IPS DF 4.7 (cell line): ENCODE measurements around the gene FAM163A.

Source experiments
- DNase-seq: peaks from one replicate; pipeline ENCODE4 v3.0.0-alpha.2; 2013; ENCODE audit warnings: low spot score; ENCODE audit errors: extremely low read depth

FAM163A gene

DNA sequence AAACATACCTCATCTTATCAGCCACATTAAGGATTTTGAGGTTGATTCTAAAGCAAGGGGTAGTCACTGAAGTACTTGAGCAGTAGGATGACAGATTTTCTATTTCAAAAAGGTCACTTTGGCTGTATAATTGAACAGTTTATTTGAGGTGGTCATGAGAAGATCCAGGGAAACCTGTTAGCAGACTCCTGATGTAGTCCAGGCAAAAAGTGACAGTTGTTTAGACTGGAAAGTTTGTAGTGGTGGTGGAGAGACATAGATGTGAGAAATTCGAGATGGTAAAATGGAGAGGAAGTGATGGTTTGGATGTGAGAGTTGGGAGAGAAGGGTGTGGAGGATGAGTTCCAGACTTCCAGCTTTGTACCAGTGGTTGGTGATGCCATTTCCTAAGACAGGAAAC, 7.5 kb downstream of the FAM163A start:
- DNase-seq, result no peak

DNA sequence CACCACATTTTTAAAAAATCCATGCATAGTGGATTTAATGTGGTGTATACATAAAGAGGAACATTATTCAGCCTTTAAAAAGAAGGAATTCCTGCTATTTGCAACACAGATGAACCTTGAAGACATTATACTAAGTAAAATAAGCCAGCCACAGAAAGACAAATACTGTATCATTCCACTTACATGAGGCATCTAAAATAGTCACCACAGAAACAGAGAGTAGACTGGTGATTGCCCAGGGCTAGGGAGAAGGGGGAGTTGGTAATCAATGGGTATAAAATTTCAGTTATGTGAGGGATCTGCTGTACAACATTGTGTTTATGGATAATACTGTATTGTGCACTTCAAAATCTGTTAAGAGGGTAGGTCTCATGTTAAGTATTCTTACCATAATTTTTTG, 10.0 kb downstream of the FAM163A start:
- no peak for DNase-seq

DNA sequence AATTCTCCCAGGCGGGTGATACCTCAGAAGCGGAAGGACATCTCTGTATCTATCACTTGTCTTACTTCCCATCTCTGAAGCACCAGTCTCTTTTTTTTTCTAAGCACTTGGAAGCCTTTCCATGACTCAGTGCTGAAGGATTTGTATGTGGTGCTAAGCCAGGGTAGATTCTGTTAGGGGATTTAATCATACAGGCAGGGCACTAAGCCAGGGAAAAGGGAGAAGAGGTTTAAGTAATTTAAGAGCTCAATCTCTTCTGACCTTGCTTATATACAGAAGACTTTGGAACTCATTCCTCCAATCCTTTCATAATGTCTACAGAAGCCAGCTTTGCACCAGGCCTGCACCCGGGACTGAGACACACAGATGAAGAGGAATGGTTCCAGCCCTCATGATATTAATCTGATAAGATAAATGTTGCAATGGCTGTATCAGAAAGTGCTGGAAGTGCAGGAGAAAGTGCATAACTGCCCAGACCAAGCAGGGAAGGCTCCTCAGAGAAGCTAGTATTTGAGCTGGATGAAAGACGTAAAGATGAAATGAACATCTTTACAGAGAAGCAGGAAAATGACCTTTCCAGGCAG, 11.0 kb downstream of the FAM163A start:
- DNase-seq, result no peak

DNA sequence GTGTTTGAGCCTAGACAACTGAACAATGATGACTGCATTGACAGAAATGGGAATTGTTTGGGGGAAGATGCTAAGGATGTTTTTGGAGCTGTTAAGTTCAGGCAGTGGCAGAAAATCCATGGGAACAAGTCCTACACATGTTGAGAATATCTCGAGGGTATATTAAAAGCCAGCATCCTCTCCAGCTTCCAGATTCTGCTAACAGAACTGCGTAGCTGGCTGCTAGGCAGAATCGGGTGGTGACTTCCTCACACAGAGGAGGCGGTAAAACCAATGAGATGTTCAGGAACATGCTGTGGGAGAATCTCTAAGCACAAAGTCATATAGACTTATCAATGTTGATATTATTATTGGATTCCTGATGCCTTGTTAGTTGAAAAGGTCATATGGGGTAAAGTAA, 14.8 kb downstream of the FAM163A start:
- no peak for DNase-seq

DNA sequence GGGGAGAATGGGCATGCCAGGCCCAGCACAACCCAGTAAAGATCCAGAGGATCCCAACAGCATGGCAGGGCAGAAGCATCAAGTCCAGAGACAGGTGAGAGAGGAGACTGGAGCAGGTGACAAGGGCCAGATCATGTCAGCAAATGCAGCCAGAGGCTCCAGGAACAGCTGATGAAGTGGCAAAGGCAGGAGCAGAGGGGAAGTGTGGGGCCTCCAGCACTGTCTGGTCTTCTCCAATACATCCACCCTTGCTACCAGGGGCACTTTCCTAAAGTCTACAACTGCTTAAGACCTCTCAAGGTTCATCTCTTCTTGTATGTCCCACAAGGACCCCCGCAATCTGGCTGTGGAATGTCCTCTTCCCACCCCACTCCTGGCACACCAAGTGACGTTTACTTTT, 17.4 kb downstream of the FAM163A start:
- no peak for DNase-seq

DNA sequence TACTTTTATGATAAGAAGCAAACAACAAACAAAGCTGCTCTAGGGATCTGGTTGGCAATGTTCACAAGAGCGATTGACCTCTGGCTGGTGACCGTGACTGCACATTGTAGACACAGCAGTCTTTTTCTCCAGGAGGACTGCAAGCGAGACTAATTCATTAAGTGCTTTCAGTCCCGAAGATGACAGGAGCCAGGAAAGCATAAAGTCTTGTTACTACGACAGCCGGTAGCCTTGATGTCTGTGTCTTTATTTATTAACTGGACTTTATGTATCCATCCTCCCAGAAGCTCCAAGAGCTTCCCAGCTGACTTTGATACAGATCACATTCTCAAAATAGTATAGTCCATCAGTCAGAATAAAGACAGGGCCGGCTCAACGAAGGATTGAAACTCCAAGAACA, 18.2 kb downstream of the FAM163A start:
- no peak for DNase-seq

DNA sequence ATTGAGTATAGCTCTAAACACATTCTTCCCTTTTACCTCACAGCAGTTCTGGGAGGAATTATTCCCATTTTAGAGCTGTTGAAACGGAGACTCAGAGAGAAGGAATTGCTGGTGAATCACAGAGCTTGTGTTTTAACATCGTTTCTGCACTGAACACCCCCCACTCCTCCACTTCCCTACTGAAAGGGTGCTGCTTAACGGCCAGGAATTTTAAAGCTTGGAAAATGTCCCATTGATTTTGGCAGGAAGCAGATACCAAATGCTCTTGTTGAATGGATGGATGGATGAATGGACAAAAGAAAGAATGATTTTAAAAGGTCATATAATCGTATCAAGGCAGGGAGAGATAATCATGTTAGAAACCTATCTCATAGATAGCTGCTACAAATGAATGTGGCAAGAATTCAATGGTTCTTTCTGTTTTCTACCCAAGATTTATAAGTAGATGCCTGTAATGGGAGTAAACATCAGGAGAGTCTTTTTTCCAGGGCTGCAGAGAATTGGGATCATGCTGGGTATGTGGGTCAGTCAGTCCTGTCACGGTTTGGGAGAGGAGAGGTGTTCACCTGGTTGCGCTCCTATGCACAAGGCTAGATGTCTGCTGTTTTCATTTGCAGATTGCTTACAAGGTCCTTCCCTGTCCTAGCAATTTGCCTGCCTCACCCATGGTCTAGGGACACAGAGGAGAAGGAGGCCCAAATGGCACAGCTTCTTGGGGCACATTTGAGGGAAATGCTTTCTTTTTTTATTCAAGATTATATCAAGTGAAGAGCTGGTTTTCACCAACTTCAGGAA, 19.0 kb downstream of the FAM163A start:
- DNase-seq, result no peak

DNA sequence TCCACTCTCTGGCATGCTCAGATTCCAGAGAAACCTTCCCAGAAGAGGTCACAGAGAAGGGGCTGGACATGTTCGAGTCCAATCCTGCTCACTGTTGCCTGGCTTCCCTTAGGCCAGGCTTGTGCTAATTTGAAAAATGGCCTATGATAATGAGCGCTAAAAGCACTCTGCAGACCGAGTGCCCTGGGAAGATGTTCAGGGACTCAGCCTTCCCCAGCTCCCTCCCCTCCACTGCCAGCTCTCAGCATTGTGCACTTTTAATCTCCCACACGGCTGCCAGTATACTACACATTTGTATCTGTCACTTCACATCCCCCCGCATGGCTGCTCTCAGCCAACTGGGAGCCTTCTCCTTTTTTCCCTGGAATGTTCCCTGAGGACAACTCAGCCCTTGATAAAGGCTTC, 24.1 kb downstream of the FAM163A start:
- no peak for DNase-seq

DNA sequence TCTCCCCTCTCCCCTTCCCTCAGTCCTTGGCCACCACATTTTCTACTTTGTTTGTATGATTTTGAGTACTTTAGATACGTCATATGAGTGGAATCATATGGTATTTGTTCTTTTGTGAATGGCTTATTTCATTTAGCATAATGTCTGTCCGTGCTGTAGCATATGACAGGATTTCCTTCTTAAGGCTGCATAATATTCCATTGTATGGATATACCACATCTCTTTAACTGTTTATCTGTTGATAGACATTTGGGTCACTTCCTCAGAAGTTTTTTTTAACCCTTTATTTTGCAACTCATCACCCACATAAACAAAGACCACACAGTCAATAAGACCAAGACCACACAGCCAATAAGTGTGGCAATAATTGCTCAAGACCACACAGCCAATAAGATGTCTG, 24.9 kb downstream of the FAM163A start:
- no peak for DNase-seq

DNA sequence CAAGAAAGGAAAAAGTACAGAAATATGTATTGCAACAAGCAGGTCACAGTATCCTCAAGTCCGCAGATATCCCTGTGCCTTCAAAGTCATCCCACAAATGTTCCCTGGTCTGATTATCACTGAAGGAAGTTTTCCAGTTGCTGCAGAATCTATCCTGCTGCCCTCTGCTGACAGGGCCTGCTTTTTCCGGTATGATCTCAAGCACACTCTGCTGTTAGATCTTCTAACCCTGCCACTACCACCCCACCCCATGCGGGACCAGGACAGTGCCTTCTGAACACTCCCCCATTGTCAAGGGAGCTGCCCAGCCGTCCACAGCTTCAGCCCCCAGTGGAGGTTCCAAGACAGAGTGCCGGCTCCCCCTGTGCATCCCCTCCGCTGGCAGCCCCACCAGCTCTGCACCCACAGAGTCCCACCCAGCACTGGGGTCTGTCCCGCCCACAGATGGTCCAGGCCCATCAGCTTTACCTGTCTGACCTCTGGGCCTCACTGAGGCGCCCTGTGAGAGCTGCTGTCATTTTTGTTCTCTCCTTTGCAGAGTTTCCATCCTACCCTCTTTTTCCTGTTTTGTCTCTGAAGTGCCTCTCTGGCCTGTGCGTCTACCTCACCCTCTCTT, 27.9 kb downstream of the FAM163A start:
- DNase-seq, result no peak

DNA sequence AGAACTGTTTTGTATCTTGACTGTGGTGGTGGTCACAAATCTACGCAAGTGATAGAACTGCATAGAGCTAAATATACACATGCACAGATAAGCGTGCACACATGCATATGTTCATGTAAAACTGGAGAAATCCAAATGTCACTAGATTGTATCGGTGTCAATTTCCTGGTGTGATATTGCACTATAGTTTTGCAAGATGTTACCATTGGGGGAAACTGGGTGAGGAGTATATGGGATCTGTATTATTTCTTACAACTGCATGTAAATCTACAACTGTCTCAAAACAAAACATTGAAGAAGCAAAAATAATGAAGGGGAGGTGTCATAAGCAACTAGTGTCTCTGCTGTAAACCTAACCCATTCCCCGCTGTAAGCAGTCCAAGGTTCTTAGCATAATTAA, 30.2 kb downstream of the FAM163A start:
- DNase-seq, result no peak

DNA sequence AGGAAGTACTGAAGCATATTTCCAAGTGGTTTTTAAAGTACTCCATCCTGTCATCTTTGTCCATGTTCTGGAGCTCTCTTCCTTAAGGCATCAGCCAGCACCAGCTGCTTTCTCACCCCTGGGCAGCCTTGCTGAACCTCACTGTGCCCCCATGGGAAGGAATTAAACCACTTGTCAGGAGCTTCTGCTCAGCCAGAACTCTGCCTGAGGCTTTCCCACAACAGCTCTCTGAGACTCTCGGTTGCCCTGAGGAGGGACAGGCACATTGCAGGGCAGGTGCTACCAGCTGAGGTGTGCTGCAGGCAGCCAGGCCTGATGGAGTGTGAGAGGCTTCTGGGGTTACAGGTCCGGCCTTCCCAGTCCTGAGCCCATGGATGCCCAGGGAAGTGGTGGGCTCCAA, 30.9 kb downstream of the FAM163A start:
- DNase-seq, result no peak

DNA sequence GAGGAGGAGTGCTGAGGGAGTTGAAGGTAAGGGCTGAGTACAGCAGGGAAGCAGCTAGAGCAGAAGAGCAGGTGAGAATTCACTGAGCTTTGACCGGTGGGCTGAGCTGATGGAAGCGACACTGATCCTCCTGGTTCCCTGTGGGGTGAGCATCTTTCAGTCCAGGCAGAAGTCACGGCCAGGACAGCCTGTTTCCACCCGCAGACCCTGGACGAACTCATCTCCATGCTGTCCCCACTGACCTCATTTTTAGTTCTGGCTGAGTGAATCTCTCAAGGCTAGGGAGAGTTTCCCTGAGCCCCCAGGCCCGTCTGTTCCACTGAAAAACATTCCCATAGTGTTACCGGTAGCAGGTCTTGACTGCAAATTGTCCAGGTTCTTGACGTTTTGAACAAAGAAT, 31.5 kb downstream of the FAM163A start:
- DNase-seq, result no peak

DNA sequence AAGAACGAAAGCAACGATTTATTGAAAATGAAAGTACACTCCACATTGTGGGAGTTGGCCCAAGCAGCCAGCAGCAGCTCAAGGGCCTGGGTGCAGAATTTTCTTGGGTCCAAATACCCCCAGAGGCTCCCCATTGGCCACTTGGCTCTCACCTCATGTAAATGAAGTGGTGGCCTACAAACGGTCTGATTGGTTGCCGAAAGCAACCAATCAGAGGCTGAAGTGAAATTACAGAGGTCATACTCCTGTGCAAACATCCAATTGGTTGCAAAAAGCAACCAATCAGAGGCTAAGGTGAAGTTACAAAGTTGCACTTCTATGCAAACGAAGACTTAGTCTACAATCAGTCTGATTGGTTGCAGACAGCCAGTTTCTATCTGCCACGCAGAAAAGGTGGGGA, 31.9 kb downstream of the FAM163A start:
- no peak for DNase-seq

DNA sequence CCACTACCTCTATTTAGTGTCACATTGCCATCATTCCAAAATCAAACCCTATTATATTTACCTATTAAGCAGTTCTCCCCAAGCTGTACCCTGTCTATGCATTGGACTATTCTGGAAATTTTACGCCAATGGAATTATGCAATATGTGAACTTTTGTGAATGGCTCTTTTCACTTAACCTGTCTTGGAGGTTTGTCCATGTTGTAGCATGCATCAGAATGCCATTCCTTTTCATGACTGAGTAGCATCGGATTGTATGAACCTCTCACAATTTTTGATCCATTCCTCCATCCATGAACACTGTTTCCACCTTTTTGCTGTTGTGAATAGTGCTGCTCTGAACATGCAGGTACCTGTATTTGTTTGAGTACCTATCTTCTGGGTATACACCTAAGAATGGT, 33.7 kb downstream of the FAM163A start:
- no peak for DNase-seq

DNA sequence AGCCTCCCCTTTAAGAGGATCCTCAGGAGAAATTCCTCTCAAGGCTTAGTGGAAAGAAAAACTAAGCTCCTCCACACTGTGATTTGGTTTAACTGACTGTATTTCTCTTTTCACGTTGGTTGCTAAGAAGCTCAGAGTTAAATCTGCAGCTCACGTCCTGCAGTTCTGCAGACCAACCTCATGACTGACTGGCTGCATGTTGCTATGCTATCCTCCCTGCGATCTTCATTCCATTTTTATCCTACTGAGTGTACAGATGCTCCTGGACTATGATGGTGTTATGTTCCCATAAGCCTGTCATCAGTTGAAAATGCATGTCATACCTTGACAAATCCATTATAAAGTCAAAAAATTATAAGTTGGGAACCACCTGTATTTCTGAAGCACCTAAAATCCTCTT, 34.6 kb downstream of the FAM163A start:
- DNase-seq, result no peak

DNA sequence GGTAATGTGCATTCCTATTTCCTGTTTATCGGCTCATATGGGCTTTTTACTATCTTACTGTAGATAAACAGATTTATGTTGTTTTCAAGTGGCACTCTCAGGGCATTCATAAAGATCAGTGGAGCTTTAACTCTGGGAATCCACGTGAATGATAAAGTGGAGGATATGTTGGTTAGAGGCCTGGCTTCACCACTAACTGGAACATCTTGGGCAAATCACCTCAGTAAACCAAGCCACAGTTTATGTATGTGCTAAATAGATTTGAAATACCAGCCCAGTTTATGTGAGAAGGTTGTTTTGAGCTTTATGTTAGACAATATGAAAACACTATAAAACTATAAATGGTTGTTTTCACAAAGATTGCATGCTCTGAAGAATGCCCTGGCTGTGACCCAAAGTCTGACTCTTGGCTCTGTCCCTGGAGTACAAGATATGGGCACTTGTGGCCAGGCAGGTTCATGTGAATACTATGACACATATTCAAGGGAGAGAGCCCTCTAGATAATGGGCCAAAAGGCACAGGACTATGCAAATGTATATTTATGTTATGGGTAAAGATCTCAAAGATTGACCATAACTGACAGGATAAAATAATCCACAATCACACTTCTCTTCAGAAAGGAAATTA, 36.7 kb downstream of the FAM163A start:
- DNase-seq, result no peak

DNA sequence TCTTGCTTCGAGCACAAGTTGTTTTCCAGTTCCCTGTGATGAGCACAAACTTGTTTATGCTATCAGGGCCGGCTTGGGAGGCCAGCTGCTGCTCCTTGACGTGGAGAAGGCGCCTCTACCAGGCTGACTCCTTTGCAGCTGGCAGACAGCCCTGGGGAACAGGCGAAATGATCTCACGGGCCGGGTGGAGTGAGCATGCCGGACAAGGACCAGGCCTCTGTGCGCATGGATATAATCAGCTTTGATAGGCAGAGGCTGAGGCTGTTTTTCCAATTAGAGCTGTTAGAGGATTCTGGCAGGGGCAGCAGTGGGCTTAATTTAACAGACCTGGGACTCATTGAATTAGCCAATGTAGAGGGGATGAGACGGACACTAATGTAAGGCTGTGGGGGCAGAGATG, 38.9 kb downstream of the FAM163A start:
- no peak for DNase-seq

DNA sequence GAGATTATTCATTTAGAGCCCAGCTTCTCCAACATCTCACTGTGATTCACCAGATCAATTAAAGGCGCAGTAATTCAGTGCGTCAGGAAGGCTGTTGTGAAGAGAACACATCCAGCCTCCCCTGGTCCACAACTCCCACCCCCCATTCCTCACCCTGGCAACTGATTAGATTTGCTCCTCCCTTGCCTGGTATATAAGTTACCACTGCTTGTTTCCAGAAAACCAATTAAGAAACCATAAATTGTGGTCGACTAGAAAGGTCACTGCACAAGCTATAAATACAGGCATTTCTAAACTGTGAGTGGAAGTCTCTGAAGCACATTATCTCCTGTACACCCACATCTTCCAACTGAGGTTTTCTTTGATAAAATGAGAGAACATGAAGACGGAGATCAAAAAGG, 41.9 kb downstream of the FAM163A start:
- no peak for DNase-seq

DNA sequence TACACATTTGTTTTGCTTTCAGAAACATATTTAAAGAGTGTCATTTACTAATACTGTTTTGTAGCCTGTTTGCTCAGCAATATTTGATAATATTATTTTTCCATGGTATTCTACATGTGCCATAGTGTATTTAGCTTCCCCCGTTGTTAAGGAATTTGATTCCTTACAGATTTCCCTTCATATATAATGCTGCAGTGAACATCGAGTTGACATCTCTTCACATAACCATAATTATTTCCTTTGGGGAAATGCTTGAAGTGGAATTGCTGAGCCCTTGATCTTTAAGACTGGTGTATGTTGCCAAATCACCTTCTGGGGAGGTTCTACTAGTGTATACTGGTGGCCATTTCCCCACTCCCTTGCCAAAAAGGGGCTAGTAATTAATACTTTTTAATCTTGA, 42.6 kb downstream of the FAM163A start:
- DNase-seq, result no peak

DNA sequence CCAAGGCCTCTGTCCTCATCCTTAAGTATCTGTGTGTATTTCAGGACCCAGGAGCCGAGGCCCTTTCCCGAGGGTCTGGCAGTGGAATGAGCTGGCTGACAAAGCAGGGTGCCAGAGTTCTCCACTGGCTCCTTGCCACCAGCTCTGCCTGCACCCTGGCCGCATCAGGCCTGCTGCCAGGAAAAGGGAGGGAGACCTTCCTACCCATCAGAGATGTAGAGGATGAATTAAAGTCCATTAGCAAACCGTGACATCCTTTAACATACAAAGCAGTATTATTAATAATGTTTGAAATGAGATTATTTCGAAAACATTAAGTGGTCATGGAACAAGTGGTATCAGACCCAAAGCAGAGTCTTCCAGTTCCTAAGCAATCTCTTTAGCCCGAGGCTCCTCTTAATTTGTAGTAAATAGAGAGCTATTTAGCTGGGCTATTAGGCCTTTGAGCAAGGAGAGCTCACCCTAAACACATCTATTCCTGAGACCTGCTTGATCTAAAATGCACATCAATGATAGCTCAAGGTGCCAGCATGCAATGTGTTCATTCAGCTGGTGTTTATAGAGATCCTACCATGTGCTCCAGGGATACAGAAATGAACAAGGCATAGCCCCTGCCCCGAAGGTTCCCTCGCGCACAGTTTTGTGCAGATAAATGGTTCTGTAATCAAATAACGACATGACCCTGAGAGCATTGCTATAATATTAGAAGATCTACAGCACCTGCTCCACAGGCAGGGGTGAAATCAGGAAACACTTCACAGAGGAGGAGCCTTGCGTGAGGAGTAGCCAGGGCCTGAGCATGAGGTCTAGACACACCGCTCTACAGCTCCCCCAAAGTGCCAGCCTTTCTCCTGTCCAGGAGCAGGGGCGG, 44.0 kb downstream of the FAM163A start:
- no peak for DNase-seq

DNA sequence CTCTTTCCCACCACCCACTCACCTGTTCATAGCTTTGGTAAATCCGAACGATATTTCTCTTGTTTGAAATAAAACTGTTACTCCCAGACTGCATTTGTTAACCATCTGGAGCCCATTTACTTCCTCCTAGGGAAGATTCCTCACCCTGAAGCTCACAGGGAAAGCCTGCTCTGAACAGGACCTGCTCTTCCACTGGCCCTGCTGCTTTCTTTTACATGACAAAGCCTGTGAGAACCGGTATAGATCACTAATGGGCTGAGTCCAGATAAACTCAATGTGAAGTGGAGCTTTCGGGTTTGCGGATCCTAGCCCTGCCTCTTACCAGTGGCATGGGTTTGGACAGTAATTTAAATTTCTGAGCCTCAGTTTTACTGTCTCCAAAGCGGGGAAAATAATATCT, 45.2 kb downstream of the FAM163A start:
- peak; percentile 19 for DNase-seq
